Esophagus (tissue), 2 donors: Measurements from ENCODE around the gene TAS2R46. TPM values are rescaled to one million over a fixed set of nuclear protein-coding genes. Genes with fewer than 3 reads are reported as not detected.
"Not testable (repeated sequence)": the region's sequence is repeated elsewhere in the genome, so short reads cannot be mapped to it uniquely, and the experiment has no call there.

Experiments
- H3K27ac ChIP-seq, 2 donors: one replicate each; pipeline ENCODE4 v1.5.1; 2013; ENCODE audit warnings: low read depth in 2 of 2, mild to moderate bottlenecking in 2 of 2, inconsistent platforms in 1 of 2, low read length in 1 of 2, moderate library complexity in 1 of 2
- H3K27me3 ChIP-seq, 2 donors: one replicate each; pipeline ENCODE4 v1.6.1; 2013; ENCODE audit warnings: low read length in 2 of 2, control low read depth in 1 of 2, mild to moderate bottlenecking in 1 of 2; ENCODE audit not compliant: insufficient read depth in 2 of 2, control insufficient read depth in 1 of 2
- H3K36me3 ChIP-seq, 2 donors: one replicate each; pipeline ENCODE4 v1.6.1; 2013; ENCODE audit warnings: low read length in 1 of 2; ENCODE audit not compliant: control insufficient read depth in 2 of 2, insufficient read depth in 2 of 2
- H3K4me1 ChIP-seq, 2 donors: one replicate each; pipeline ENCODE4 v1.6.1; 2013; ENCODE audit warnings: low read length in 1 of 2; ENCODE audit not compliant: control insufficient read depth in 2 of 2, insufficient read depth in 2 of 2
- H3K4me3 ChIP-seq, 2 donors: one replicate each; pipeline ENCODE4 v1.5.1; 2013; ENCODE audit warnings: low read length in 2 of 2, mild to moderate bottlenecking in 2 of 2, low read depth in 1 of 2, moderate library complexity in 1 of 2
- H3K9me3 ChIP-seq, 2 donors: one replicate each; pipeline ENCODE4 v1.6.1; 2013; ENCODE audit warnings: mild to moderate bottlenecking in 2 of 2, low read depth in 1 of 2, low read length in 1 of 2, moderate library complexity in 1 of 2; ENCODE audit not compliant: control insufficient read depth in 2 of 2, insufficient read depth in 1 of 2
- WGBS, 2 donors: extraction: QIAGEN DNeasy Blood & Tissue Kit; methylation state at CpG; one replicate each; pipeline ENCODE4 v1.1.7; 2013; 5-methylcytosine and 5-hydroxymethylcytosine counted together
- polyA plus RNA-seq, 2 donors: library from polyadenylated mRNA; stranded (reverse); fragments of 200-250 nt; gene quantifications; one replicate each; pipeline ENCODE4 v1.2.3, GENCODE V29; 2013
- donor health status: healthy with polysubstance abuse.
- donor health status: Bipolar disorder and iron deficiency.

Gene TAS2R46
- polyA plus RNA-seq, result not detected

- 88 to 92% methylated on average over 1 of the region's 1 CpG for WGBS, 2 donors
- not testable (repeated sequence) for H3K4me3 ChIP-seq, H3K9me3 ChIP-seq, H3K36me3 ChIP-seq, H3K27ac ChIP-seq, H3K27me3 ChIP-seq, H3K4me1 ChIP-seq
Observed at GRCh38 chr12:11062194-11062593, at the start of gene TAS2R46. TSS of gene TAS2R46 (minus strand) at chr12:11062294. CDS start at chr12:11062294, 0 bp downstream.

DNA sequence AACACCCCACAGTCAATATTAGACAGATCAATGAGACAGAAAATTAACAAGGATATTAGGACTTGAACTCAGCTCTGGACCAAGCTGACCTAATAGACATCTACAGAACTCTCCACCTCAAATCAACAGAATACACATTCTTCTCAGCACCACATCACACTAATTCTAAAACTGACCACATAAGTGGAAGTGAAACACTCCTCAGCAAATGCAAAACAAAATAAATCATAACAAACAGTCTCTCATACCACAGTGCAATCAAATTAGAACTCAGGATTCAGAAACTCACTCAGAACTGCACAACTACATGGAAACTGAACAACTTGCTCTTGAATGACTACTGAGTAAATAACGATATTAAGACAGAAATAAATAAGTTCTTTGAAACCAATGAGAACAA is 49.1 kb upstream of the TAS2R46 start:
- H3K27ac ChIP-seq, H3K4me3 ChIP-seq, H3K9me3 ChIP-seq, H3K27me3 ChIP-seq, H3K36me3 ChIP-seq, H3K4me1 ChIP-seq: not testable (repeated sequence)
- WGBS, 2 donors, result 85 to 89% methylated on average over 1 of the region's 1 CpG

- WGBS, 2 donors, result 86 to 91% methylated on average over 2 of the region's 2 CpGs
- no peaks in the 10 kb centered on the region for H3K4me1 ChIP-seq
Observed at GRCh38 chr12:11108862-11109261, 46.8 kb upstream of the TAS2R46 start.

GRCh38 chr12:11107719-11108118 is 45.6 kb upstream of the TAS2R46 start:
- Histone ChIP-seq H3K4me3 (no peak overlapping the region), H3K9me3 (peaks cover 3 to 4% of the 10 kb centered on the region in 2 donors), H3K36me3 (no peaks in the 10 kb centered on the region), H3K27me3 (no peaks in the 10 kb centered on the region), H3K4me1 (no peaks in the 10 kb centered on the region), H3K27ac (no peak overlapping the region)
- WGBS, 2 donors, result 85 to 88% methylated on average over 1 of the region's 1 CpG

More at GRCh38 chr12:11108862-11109261, 46.8 kb upstream of the TAS2R46 start:
- Histone ChIP-seq H3K4me3 (no peak overlapping the region), H3K36me3 (no peaks in the 10 kb centered on the region), H3K27ac (no peak overlapping the region), H3K9me3 (peaks cover 3 to 4% of the 10 kb centered on the region in 2 donors), H3K27me3 (no peaks in the 10 kb centered on the region)

GRCh38 chr12:11106288-11106687 is 44.2 kb upstream of the TAS2R46 start:
- Histone ChIP-seq H3K27ac (no peak overlapping the region), H3K36me3 (no peaks in the 10 kb centered on the region), H3K9me3 (peaks cover 3 to 4% of the 10 kb centered on the region in 2 donors), H3K27me3 (no peaks in the 10 kb centered on the region), H3K4me3 (no peak overlapping the region), H3K4me1 (no peaks in the 10 kb centered on the region)
- 92 to 94% methylated on average over 2 of the region's 2 CpGs for WGBS, 2 donors

- Histone ChIP-seq H3K36me3 (no peaks in the 10 kb centered on the region), H3K9me3 (peaks cover 3 to 4% of the 10 kb centered on the region in 2 donors), H3K27me3 (no peaks in the 10 kb centered on the region), H3K4me1 (no peaks in the 10 kb centered on the region), H3K4me3 (no peak overlapping the region), H3K27ac (no peak overlapping the region)
- 43 to 59% methylated on average over 2 of the region's 2 CpGs for WGBS, 2 donors
Observed at GRCh38 chr12:11105546-11105945, 43.5 kb upstream of the TAS2R46 start.

DNA sequence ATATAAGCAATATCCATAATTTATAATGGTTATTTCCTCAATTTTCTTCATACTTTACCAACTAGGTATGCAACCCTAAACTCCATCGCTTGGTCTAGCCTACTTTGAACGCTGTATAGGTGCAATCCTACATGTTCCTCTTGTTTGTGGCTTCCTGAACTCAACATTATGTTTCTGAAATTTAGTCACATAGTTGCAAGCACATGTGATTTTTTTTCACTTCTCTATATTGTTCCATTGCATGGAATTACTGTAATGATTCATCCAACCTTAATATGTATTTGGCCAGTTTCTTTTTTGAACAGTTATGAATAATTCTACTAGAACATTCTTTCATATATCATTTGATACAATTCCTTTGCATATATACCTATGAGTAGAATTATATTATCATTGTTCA is 32.8 kb upstream of the TAS2R46 start:
- not testable (repeated sequence) for H3K4me3 ChIP-seq, H3K4me1 ChIP-seq, H3K27ac ChIP-seq, H3K9me3 ChIP-seq, H3K36me3 ChIP-seq, H3K27me3 ChIP-seq
- WGBS, 2 donors, result no CpG with 5 or more reads among the region's 2 CpGs

DNA sequence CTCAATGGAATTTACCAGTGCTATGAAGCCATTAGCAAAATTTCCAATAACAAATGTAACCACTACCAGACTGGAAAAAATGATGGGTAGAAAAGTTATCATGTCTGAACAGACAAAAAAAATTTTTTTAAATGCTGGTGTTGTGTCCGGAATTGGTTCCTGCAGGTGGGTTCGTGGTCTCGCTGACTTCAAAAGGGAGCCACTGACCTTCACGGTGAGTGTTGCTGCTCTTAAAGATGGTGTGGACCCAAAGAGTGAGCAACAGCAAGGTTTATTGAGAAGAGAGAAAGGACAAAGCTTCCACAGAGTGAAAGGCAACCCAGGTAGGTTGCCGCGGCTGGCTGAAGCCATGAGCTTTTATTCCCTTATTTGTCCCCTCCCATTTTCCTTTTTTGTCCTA is 30.0 kb upstream of the TAS2R46 start, which contains the start of gene TAS2R43:
Gene TAS2R43, minus strand, starts transcription at position 186 of the 400 bp plus-strand sequence. Its CDS starts 84 bp downstream, at position 102.
- no peak within 1 kb of the TSS for H3K27ac ChIP-seq
- H3K4me3 ChIP-seq, result no peak within 1 kb of the TSS
- H3K4me1 ChIP-seq, result no peaks in the 10 kb centered on the region
- H3K9me3 ChIP-seq, result no peaks in the 10 kb centered on the region
- WGBS, 2 donors, result 83 to 90% methylated on average over 3 to 6 of the region's 6 CpGs
- no peaks in the 10 kb centered on the region for H3K36me3 ChIP-seq
- no peaks in the 10 kb centered on the region for H3K27me3 ChIP-seq

GRCh38 chr12:11089246-11089645 is 27.2 kb upstream of the TAS2R46 start:
- 0 to 89% methylated on average over 1 to 5 of the region's 5 CpGs for WGBS, 2 donors
- H3K9me3 ChIP-seq, result no peaks in the 10 kb centered on the region
- H3K4me1 ChIP-seq, result no peaks in the 10 kb centered on the region
- no peaks in the 10 kb centered on the region for H3K27me3 ChIP-seq
- no peak overlapping the region for H3K4me3 ChIP-seq
- H3K27ac ChIP-seq, result no peak overlapping the region
- H3K36me3 ChIP-seq, result no peaks in the 10 kb centered on the region

- H3K4me3 ChIP-seq, result no peak overlapping the region
- 79% methylated on average over 3 of the region's 3 CpGs; no CpG with 5 or more reads in 1 of the 2 donors for WGBS, 2 donors
- H3K27me3 ChIP-seq, result no peaks in the 10 kb centered on the region
- no peaks in the 10 kb centered on the region for H3K9me3 ChIP-seq
- H3K36me3 ChIP-seq, result no peaks in the 10 kb centered on the region
- H3K27ac ChIP-seq, result no peak overlapping the region
- no peaks in the 10 kb centered on the region for H3K4me1 ChIP-seq
Observed at GRCh38 chr12:11085419-11085818, 23.3 kb upstream of the TAS2R46 start.
